Measurements from ENCODE around the gene TMEM179. TPM values are rescaled to one million over a fixed set of nuclear protein-coding genes. Genes with fewer than 3 reads are reported as not detected.

The TMEM179 gene
- total and polyA plus RNA-seq, 2 of the 13 experiments (the other 11 are each of a cell fraction or from before 2014, with no cell fraction given) = not detected

GRCh38 chr14:104654119-104654518, 49.5 kb upstream of the TMEM179 start (continued):
- no peak for TF ChIP-seq ZNF138 (CRISPR knock-in tag; IDR thresholded peaks at IDR 0.05; ENCODE audit: low read depth)
- no peak for TF ChIP-seq POLR2AphosphoS2 (IDR thresholded peaks at IDR 0.05; ENCODE audit: low read depth, low read length)
- TF ChIP-seq ZNF687 (CRISPR knock-in tag; IDR thresholded peaks at IDR 0.05) = no peak
- no peak for TF ChIP-seq ZBTB33 (CRISPR knock-in tag; IDR thresholded peaks at IDR 0.05)
- peak in 1 of 2 experiments; percentile 67; a peak in 2 of 4 replicates for TF ChIP-seq EP300 (IDR thresholded peaks at IDR 0.05; ENCODE audit: low read depth in 2 of 2, low read length in 2 of 2)
- no peak for TF ChIP-seq EP300 (CRISPR knock-in tag; IDR thresholded peaks at IDR 0.05; ENCODE audit: borderline replicate concordance)
- TF ChIP-seq FOXJ3 (CRISPR knock-in tag; IDR thresholded peaks at IDR 0.05; ENCODE audit: borderline replicate concordance) = no peak
- peak; percentile 91 for TF ChIP-seq ETV5 (CRISPR knock-in tag; IDR thresholded peaks at IDR 0.05; ENCODE audit: borderline replicate concordance)
- peak; percentile 44; the same call in 1 of the 2 replicates for TF ChIP-seq TARDBP (CRISPR knock-in tag; IDR thresholded peaks at IDR 0.05)
- TF ChIP-seq ZNF10 (CRISPR knock-in tag; IDR thresholded peaks at IDR 0.05; ENCODE audit: borderline replicate concordance, low read depth) = no peak
- 0 out of 2 replicates have a peak, but pooled peaks have one; percentile 24 for TF ChIP-seq UBTF (CRISPR knock-in tag; IDR thresholded peaks at IDR 0.05)
- TF ChIP-seq CENPBD1 (CRISPR knock-in tag; IDR thresholded peaks at IDR 0.05; ENCODE audit: borderline replicate concordance, low read depth) = no peak
- TF ChIP-seq LCORL (IDR thresholded peaks at IDR 0.05) = no peak
- peak; percentile 88 for TF ChIP-seq LCORL (CRISPR knock-in tag; IDR thresholded peaks at IDR 0.05)
- 0 out of 2 replicates have a peak, but pooled peaks have one; percentile 51 for TF ChIP-seq ZNF414 (CRISPR knock-in tag; IDR thresholded peaks at IDR 0.05)
- TF ChIP-seq ZSCAN5A (CRISPR knock-in tag; IDR thresholded peaks at IDR 0.05; ENCODE audit: borderline replicate concordance) = no peak
- TF ChIP-seq RARA (CRISPR knock-in tag; IDR thresholded peaks at IDR 0.05) = peak; percentile 100

All from HepG2 (cell line).